NCI-H226 (cell line): ENCODE measurements around the gene LNPK.
"Not testable (repeated sequence)": the region's sequence is repeated elsewhere in the genome, so short reads cannot be mapped to it uniquely, and the experiment has no call there.

Source experiments
- DNase-seq: peaks from one replicate; pipeline ENCODE4 v3.0.0-alpha.2; 2015

The LNPK gene

DNA sequence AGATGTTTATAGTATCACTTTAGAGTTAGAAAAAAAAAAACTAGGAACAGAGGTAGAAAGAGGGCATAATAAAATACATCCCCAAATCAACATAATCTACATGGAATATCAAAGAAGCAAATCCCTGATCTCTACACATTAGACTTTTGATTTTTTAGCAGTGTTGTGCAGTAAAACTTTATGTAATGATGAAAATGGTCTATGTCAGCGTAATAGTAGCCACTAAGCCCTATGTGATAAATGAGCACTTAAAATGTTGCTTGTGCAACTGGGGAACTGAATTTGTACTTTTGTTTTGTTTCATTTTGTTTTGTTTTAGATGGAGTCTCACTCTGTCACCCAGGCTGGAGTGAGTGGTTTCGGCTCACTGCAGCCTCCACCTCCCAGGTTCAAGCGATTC is 36.3 kb downstream of the LNPK start:
- no peak for DNase-seq

DNA sequence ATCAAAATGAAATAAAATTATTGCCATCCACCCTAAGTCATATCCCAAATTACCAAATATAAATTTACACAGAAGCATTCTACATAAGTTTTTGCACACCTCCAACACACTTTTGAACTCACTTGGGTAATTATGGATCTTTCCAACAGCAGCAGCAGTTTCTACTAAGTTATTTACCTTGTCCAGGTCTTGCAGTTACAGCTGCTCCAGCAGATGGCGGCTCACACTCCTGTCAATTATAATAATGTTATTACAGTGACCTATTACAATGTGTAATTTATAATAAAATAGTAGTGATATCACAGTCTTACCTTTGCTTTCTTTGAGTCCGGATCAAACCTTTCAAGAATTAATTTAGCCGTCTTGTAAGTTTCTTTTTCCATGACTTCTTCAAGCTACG is 37.9 kb downstream of the LNPK start:
- no peak for DNase-seq

GRCh38 chr2:175963171-175963570 is 38.9 kb downstream of the LNPK start:
- not testable (repeated sequence) for DNase-seq

DNA sequence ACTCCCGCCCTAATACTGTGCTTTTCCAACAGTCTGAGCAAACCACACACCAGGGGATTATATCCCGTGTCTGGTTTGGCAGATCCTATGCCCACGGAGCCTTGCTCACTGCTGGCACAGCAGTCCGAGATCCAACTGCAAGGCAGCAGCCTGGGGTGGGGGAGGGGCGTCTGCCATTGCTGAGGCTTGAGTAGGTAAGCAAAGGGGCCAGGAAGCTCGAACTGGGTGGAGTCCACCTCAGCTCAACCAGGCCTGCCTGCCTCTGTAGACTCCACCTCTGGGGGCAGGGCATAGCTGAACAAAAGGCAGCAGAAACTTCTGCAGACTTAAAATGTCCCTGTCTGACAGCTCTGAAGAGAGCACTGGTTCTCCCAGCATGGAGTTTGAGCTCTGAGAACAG is 44.2 kb downstream of the LNPK start:
- no peak for DNase-seq

DNA sequence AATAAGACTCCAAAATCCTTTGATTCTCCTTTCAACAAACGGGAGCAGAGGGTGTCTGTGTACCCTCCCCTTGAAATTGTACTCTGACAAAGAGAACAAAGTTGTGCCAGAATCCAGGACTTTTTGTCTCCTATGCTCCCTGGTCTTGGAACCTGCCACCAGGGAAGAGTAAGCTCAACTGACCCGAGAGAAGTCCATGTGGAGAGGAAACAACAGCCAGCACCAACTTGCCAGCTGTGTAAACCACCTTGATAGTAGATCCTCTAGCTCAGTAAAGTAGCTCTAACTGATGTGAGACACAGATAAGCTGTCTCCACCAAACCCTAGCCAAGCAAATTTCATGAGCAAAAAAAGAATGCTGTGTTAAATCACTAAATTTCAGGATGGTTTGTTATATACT is 46.9 kb downstream of the LNPK start:
- DNase-seq: no peak

DNA sequence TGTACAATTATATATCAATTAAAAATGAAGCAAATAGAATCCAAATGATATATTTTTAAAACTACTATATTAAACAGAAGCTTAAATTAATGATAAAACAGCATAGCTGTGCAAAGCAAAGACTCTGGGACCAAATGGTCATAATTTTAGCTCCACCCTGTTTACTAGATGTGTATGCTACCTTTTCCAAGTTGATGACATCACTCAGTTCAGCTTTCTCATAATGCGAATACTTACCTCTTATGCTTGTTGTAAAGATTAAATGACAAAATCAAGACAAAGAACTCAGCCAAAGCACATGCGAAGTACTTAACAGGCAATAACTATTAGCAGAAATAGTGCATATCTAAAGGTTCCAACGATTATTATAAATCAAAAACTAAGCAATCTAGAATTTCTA is 51.6 kb downstream of the LNPK start:
- DNase-seq: no peak

GRCh38 chr2:175948191-175948590 is 53.9 kb downstream of the LNPK start:
- no peak for DNase-seq

- no peak for DNase-seq
These were observed 55.0 kb downstream of the LNPK start for GRCh38 chr2:175947073-175947472.

DNA sequence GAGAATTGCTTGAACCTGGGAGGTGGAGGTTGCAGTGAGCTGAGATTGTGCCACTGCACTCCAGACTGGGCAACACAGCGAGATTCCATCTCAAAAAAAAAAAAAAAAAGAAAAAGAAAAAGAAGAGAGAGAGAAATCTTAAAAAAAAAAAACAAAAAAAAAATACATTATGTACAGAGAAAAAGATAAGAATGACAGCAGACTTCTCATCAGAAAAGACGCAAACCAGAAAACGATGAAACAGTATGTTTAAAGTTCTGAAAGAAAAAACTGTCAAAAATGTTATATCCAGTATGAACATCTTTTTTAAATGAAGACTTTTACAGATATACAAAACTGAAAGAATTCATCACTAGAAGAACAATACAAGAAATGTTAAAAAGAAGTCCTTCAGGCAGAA is 60.4 kb downstream of the LNPK start:
- DNase-seq: no peak

- no peak for DNase-seq
These were observed 64.9 kb downstream of the LNPK start for GRCh38 chr2:175937216-175937615.

DNA sequence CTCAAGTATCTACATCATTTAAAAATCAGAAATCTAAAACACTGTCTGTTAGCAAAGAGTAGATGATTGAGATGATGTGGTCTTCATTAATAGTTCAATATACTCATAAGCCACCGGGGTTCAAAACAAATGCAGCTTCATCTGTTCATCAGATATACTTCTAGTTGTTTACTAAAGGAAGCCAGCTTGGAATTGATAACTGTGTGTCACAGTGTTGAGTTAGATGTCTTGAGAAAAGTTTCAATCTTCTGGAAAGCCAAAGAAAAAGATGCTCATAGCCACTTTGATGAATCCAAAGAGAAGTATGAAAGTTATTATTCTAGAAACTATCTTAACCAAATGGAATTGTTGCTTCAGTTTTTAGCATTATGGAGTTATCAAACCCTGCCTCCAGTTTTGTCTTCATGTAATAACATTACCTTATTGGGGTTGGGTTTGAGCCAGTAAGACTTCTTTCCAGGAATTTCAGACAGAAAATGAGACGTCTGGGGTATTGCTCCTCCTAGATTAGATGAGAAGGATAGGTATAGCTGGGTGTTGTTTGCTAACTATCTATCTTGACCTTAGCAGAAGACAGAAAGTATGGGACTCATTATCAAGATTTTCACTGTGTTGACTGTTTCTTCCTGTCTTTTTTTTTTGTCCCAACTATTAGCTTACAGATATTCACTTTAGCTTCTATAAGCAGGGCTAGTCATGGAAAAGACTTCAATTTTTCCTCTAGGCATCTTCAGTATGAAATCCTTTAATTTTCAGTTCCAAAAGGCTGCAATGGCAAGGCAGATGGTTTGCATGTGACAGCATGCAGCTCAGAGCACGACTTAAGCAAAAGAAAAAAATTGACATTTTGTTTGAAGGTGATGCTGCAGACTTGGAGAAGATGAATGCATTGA is 66.5 kb downstream of the LNPK start:
- no peak for DNase-seq

DNA sequence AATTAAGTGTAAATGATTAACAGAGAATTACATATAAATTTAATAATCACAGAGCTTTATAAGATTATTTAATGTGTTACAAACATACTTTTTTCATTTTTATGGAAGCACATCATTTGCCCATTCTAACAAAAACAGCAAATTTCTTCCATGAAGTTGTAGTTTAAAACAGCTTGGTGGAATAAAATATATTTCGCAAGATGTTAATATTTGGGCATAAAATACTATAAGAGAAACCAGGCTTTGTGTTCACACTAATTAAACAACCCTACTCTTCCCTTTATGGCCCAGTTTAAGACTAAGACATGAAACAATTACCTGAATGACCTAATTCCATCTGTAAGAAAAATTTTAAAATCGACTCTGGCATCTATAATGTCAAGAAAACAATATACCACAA is 69.4 kb downstream of the LNPK start:
- DNase-seq: no peak

GRCh38 chr2:175931805-175932204 is 70.3 kb downstream of the LNPK start:
- DNase-seq: no peak

DNA sequence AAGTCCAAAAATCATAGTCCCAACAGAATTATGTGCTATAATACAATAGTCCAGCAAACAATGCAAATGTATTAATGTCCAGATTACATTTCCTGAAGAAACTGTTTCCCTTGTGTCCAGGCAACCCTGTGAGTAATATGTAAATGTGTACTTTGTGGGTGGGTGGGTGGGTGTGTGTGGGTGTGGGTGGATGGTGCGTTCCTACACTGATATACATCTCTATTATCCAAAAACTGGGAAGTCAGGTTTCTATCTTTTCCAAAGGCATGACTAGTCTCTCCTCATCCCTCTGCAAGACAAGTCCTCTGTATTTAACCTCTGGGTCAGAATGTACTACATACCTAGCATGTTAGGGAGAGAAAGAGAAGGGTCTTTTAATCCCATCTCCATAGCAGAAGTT is 71.6 kb downstream of the LNPK start:
- no peak for DNase-seq

GRCh38 chr2:175929850-175930249 is 72.2 kb downstream of the LNPK start:
- DNase-seq: no peak

- no peak for DNase-seq
These were observed 75.8 kb downstream of the LNPK start for GRCh38 chr2:175926272-175926671.

- no peak for DNase-seq
These were observed 79.9 kb downstream of the LNPK start for GRCh38 chr2:175922160-175922559.

- no peak for DNase-seq
These were observed 83.1 kb downstream of the LNPK start for GRCh38 chr2:175918935-175919334.

DNA sequence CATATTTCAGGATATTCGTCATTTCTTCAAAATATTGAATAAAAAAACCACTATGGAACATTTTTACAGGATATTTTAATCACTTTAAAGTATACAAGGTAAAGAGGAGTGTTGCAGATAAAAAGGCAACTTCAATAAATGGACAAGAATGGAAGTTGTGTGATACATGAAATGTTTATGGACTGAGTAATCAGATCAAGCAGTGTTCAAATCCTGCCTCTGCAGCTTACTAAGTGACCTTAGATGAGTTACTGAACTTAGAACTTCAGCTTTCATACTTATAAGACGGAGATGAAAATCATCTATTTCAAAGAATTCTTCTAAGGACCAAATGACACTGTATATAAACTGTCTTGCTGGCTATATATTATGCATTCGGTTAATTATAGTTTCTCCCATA is 87.2 kb downstream of the LNPK start:
- DNase-seq: no peak

DNA sequence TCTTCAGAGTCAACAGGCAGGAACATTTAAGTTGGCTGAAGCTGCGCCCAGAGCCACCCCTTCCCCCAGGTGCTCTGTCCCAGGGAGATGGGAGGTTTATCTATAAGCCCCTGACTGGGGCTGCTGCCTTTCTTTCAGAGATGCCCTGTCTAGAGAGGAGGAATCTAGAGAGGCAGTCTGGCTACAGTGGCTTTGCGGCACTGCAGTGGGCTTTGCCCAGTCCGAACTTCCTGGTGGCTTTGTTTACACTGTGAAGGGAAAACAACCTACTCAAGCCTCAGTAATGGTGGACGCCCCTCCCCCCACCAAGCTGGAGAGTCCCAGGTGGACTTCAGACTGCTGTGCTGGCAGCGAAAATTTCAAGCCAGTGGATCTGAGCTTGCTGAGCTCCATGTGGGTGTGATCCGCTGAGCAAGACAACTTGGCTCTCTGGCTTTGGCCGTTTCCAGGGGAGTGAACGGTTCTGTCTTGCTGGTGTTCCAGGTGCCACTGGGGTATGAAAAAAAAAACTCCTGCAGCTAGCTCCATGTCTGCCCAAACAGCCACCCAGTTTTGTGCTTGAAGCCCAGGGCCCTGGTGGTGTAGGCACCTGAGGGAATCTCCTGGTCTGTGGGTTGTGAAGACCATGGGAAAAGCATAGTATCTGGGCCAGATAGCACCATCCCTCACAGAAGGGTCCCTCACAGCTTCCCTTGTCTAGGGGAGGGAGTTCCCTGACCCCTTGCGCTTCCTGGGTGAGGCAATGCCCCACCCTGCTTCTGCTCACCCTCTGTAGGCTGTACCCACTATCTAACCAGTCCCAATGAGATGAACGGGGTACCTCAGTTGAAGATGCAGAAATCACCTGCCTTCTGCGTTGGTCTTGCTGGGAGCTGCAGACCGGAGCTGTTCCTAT is 88.0 kb downstream of the LNPK start:
- DNase-seq: not testable (repeated sequence)

GRCh38 chr2:175913267-175913666 is 88.8 kb downstream of the LNPK start:
- not testable (repeated sequence) for DNase-seq

DNA sequence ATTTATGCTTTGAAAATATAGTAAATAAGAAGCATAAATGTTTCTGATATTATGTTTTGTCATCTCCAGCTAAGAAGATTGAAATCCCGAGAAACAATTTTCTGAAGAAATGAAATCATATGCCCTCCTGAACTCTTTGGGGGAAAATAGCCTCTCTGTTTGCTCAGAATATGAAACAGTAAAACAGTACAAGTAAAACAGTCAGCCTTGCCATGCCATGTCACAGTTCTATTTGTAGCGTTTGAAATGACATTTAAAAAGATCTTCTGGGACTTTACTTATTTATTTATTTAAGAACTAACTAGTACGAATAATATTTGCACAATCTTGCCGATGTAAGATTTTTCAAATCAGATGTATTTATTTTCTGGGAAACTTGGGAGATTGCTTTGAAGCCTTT is 98.0 kb downstream of the LNPK start:
- no peak for DNase-seq

- no peak for DNase-seq
These were observed 98.6 kb downstream of the LNPK start for GRCh38 chr2:175903384-175903936.

GRCh38 chr2:175895957-175896356 is 106.1 kb downstream of the LNPK start:
- DNase-seq: not testable (repeated sequence)
